GM19395 (cell line): ENCODE data around the gene ZBTB8B.

Experiments
- ATAC-seq: cut with Tn5 transposase; IDR thresholded peaks from one replicate; pipeline ENCODE4 v1.9.1; 2021; ENCODE audit warnings: mild to moderate bottlenecking, moderate library complexity; ENCODE audit not compliant: unreplicated experiment

The ZBTB8B gene

GRCh38 chr1:32503153-32503552, 38.3 kb downstream of the ZBTB8B start:
- no peak for ATAC-seq

GRCh38 chr1:32507021-32507420, 42.1 kb downstream of the ZBTB8B start:
- ATAC-seq, result no peak

GRCh38 chr1:32508761-32509160, 43.9 kb downstream of the ZBTB8B start:
- no peak for ATAC-seq

- no peak for ATAC-seq
These were observed 45.1 kb downstream of the ZBTB8B start for GRCh38 chr1:32509939-32510338.
